ENCODE measurements around the gene POPDC2.
"Not testable (repeated sequence)": the region's sequence is repeated elsewhere in the genome, so short reads cannot be mapped to it uniquely, and the experiment has no call there.

POPDC2 gene

DNA sequence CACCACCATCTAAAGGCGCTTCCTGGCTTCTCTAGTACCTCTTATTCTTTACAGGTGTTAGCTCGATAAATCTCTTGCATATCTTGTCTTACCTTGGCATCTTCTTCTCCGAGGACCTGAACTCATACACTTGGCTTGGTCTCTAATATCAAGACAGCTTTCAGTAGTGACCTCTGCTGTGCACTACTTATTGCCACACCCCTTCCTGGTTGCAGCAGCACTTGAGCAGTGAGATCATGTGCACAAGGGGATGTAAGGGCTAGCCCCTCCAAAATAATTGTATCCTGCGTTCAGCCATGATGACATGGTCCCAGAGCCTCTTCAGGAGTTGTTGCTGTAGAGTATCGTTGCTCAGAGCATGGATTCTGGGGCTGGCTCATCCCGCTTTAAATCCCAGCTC, 64.0 kb downstream of the POPDC2 start:
- no peak for DNase-seq (ENCODE audit: low read depth)
- no peak overlapping the region for H3K4me3 ChIP-seq (ENCODE audit: low read depth, low read length)
- TF ChIP-seq, protein P1, sequence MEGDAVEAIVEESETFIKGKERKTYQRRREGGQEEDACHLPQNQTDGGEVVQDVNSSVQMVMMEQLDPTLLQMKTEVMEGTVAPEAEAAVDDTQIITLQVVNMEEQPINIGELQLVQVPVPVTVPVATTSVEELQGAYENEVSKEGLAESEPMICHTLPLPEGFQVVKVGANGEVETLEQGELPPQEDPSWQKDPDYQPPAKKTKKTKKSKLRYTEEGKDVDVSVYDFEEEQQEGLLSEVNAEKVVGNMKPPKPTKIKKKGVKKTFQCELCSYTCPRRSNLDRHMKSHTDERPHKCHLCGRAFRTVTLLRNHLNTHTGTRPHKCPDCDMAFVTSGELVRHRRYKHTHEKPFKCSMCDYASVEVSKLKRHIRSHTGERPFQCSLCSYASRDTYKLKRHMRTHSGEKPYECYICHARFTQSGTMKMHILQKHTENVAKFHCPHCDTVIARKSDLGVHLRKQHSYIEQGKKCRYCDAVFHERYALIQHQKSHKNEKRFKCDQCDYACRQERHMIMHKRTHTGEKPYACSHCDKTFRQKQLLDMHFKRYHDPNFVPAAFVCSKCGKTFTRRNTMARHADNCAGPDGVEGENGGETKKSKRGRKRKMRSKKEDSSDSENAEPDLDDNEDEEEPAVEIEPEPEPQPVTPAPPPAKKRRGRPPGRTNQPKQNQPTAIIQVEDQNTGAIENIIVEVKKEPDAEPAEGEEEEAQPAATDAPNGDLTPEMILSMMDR (conservative IDR thresholded peaks at IDR 0.05; ENCODE audit: low read depth, low read length): no peak

DNA sequence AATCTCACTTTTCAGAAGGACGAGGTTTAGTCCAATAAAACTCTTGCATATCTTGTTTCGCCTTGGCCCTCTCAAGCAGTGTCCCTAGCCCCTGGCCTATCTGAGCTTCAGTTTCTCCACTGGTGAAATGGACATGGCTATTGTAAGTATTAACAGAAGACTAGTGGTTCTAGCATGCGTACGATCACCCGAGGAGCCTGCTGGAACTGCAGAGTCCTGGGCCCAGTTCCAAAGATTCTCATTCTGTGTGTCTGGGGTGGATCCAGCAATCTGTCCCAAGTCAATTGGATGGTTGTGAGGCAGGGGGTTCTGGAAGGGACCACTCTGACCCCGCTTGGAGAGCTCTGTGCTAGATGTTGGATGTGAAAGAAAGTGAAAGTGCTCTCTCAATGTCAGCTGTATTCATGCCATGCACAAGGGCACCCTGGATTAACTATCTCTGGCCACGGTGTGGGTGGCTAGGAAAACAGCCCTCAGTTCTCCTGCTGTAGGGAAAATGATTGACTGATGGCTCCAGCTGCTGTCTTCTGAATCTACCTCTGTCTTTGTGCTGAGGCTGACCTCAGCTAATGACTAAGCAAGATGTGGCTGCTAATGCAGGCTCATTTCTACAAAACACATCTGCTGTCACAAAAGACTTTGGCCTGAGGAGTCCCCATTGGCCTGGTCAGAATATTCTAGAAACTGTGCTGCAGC, 64.6 kb downstream of the POPDC2 start:
- no peak for DNase-seq (ENCODE audit: low read depth)
- TF ChIP-seq, protein P1 (conservative IDR thresholded peaks at IDR 0.05; ENCODE audit: low read depth, low read length): no peak
- H3K4me3 ChIP-seq (ENCODE audit: low read depth, low read length): no peak overlapping the region

DNA sequence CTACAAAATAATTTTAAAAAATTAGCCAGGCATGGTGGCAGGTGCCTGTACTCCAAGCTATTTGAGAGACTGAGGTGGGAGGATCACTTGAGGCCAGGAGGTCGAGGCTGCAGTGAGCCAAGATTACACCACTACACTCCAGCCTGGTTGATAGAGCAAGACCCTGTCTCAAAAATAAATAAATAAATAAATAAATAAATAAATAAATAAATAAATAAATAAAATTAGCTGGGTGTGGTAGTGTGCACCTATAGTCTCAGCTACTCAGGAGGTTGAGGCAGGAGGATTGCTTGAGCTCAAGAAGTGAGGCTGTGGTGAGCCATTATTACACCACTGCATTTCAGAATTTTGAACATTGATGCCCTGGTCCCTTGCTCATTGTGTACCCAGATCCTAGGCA, 65.5 kb downstream of the POPDC2 start:
- H3K4me3 ChIP-seq (ENCODE audit: low read depth, low read length); DNase-seq (ENCODE audit: low read depth): not testable (repeated sequence)

DNA sequence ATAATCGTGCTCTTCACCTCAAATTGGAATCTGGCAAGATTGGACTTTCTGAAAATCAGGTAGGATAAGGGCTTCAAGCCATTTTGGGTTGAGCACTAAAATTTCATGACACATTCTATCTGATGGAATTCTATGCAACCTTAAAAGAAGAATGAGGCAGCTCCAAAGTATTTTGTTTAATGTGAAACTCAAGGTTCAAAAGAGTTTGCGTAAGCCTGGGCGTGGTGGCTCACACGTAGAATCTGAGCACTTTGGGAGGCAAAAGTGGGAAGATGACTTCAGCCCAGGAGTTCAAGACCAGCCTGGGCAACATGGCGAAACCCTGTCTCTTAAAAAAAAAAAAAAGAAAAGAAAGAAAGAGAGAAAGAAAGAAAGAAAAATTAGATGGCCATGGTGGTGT, 66.3 kb downstream of the POPDC2 start:
- TF ChIP-seq, protein P1 (conservative IDR thresholded peaks at IDR 0.05; ENCODE audit: low read depth, low read length): no peak

DNA sequence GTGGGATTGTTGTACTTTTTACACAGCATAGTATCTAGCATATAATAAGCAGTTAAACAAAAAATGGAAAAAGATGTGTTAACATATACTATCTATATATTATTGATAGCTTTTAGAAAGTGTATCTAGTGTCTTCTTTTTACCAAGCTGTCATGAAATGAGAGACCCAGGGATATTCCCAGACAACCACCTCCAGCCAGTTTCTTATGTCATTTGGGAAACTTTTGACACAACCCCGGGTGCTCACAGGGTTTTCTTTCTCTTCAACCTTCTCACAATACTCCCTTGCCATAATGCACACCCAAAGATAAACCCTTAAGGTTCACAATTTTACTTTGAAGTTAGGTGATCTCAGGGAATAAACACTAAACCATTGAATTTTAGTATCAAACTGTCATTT, 67.5 kb downstream of the POPDC2 start:
- TF ChIP-seq, protein P1 (conservative IDR thresholded peaks at IDR 0.05; ENCODE audit: low read depth, low read length): no peak
- no peak for DNase-seq (ENCODE audit: low read depth)

More for the DNA sequence above, 66.3 kb downstream of the POPDC2 start:
- H3K4me3 ChIP-seq (ENCODE audit: low read depth, low read length): no peak overlapping the region
- DNase-seq (ENCODE audit: low read depth): no peak

More for the DNA sequence above, 67.5 kb downstream of the POPDC2 start:
- H3K4me3 ChIP-seq (ENCODE audit: low read depth, low read length): no peak overlapping the region

Data from choroid plexus epithelial cell (primary cell).